ENCODE results near the gene FSIP1.

GRCh38 chr15:39785139-39785538 is 2.5 kb upstream of the FSIP1 start:
- TF ChIP-seq JUN (IDR thresholded peaks at IDR 0.05; ENCODE audit: borderline replicate concordance, low read depth, low read length) (no peak), JUN (CRISPR knock-in tag; IDR thresholded peaks at IDR 0.05; ENCODE audit: borderline replicate concordance) (no peak), EZH2 (IDR thresholded peaks at IDR 0.05; ENCODE audit: borderline replicate concordance, low read depth, low read length) (no peak)

Measured in K562 (cell line).